ENCODE results near the gene RNPS1.
A peak's percentile ranks its signal among the peaks of the same experiment; 100 is the strongest.
"Not testable (repeated sequence)": the region's sequence is repeated elsewhere in the genome, so short reads cannot be mapped to it uniquely, and the experiment has no call there.

The RNPS1 gene

DNA sequence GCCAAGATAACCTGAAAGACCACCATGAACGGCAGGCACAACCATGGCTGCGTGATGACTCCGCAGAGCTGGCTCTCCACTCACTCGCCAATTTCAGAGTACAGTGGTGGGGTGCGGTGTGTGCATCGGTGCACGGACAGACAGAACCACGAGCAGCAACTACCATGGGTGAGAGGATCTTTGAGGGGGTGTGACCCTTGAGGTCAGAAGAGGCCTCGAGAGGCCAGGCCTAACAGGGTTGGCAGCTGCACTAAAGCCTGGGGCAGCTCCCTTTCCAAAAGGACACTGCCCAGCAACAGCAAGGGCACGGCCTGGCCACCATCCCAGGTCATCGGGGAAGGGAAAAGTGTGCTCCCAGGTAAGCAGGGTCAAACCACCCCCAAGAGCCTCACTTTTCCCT lies 14.6 kb downstream of the RNPS1 start:
- DNase-seq: no peak

DNA sequence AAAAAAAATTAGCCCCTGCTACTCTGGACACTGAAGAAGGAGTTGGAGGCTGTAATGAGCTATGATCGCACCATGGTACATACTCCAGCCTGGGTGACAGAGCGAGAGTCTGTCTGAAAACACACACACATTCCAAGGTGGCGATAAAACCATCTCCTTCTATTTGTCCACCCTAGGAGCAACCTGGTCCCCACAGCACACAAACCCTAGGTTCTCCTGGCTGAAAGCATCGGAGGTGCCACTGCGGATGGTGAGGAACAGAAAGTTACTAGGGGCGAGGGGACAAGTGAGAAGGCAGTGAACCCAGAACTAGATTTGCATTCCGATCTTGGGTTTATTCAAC lies 15.1 kb downstream of the RNPS1 start:
- DNase-seq: no peak

DNA sequence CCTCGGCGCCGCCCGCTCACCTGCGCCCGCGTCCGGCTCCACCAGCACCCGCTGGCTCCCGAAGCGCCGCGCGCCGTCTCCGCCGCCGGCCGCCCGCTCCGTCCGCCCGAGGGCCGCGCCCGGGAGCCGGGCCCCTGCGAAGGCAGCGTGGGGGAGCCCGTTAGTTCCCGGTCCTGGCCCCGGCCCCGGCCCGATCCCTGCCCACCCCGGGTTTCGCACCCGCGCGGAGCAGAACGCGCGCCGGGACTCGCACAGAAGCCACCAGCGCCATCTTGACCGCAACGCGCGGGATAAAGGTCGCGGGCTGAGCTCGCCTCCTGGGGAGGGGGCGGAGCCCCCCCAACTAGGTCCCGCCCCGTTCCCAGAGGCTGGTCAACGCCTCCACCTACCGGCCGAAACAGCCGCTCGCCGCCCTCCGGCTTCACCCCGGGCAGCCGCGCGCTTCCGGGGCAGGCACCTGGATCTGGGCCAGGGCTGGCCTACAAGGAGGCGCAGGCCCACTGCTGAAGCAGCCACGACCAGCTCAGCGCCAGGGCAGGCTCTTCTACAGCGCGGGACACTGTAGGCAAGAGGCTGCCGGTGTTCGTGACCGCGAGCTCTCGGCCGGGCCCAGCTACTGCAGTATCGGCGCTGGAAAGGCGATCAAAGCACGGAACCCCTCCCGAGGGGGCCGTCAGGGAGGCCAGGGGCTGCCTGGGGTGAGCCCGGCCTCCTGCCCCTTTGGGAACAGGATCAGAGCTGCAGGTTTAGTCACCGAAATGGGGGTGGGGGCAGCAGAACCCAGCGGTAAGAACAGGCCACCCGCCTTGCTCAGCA lies 16.4 kb downstream of the RNPS1 start, which contains the start of gene ECI1:
Gene ECI1, minus strand, starts transcription at position 292 of the 816 bp plus-strand sequence. Its CDS starts 21 bp downstream, at position 271.
- DNase-seq: peak; percentile 95

- DNase-seq: peak; percentile 14
Measured at GRCh38 chr16:2250652-2251295, 17.2 kb downstream of the RNPS1 start.

- DNase-seq: no peak
Measured at GRCh38 chr16:2246301-2246885, 21.5 kb downstream of the RNPS1 start.

- DNase-seq: no peak
Measured at GRCh38 chr16:2244926-2245795, 22.8 kb downstream of the RNPS1 start.

- DNase-seq: no peak
Measured at GRCh38 chr16:2244301-2244700, 23.6 kb downstream of the RNPS1 start.

- DNase-seq: no peak
Measured at GRCh38 chr16:2243781-2244180, 24.1 kb downstream of the RNPS1 start.

GRCh38 chr16:2243031-2243528 lies 24.8 kb downstream of the RNPS1 start:
- no peak for DNase-seq

DNA sequence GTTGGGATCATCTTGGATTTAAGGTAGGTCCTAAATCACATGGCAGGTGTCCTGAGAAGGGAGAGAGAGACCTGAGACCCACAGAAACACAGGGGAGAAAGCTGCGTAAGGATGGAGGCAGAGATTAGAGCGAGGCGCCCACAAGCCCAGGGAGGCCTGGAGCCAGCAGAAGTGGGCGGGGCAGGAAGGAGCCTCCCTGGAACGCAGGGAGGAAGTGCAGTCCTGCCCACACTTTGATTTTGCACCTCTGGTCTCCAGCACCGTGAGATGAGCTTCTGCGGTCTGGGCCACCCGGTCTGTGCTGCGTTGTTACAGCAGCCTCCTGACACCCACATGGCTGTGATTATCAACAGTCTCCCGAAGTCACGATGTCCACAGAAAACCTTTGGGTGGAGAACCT lies 25.3 kb downstream of the RNPS1 start:
- no peak for DNase-seq

- DNase-seq: not testable (repeated sequence)
Measured at GRCh38 chr16:2240331-2240730, 27.6 kb downstream of the RNPS1 start.

- DNase-seq: no peak
Measured at GRCh38 chr16:2238838-2239675, 28.9 kb downstream of the RNPS1 start.

DNA sequence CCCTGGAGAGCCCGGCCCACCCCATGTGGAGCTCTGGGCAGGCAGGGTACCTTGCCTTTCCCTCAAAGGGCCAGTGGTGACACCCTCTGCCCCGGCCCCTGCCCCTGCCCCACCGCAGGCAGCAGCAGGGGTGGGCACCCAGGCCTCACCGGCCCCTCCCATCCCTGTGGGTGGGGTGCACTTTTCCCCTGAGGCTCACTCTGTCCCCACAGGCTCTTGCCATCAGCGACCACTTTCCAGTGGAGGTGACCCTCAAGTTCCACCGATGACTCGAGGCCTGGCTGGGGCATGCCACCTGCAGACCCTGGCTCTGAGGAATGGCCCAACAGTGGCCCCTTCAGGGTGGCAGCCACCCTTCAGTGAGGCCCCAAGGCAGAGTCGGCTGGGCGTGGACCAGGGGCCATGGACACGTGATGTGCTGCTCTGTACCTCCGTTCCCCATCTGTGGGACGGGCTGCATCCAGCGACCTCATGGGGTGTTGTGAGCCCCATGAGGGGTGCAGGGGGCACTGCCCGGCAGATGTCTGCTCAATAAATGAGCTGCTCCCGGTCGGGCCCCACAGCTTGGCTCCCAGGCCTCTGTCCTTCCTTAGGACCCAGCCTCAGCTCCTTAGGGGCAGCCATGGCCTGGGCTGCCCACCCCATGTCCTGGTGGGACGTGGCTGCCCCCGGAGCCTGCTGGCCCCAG lies 29.6 kb downstream of the RNPS1 start:
- DNase-seq: no peak

GRCh38 chr16:2237493-2238149 lies 30.3 kb downstream of the RNPS1 start:
- DNase-seq: no peak

- no peak for DNase-seq
Measured at GRCh38 chr16:2237102-2237482, 30.8 kb downstream of the RNPS1 start.

DNA sequence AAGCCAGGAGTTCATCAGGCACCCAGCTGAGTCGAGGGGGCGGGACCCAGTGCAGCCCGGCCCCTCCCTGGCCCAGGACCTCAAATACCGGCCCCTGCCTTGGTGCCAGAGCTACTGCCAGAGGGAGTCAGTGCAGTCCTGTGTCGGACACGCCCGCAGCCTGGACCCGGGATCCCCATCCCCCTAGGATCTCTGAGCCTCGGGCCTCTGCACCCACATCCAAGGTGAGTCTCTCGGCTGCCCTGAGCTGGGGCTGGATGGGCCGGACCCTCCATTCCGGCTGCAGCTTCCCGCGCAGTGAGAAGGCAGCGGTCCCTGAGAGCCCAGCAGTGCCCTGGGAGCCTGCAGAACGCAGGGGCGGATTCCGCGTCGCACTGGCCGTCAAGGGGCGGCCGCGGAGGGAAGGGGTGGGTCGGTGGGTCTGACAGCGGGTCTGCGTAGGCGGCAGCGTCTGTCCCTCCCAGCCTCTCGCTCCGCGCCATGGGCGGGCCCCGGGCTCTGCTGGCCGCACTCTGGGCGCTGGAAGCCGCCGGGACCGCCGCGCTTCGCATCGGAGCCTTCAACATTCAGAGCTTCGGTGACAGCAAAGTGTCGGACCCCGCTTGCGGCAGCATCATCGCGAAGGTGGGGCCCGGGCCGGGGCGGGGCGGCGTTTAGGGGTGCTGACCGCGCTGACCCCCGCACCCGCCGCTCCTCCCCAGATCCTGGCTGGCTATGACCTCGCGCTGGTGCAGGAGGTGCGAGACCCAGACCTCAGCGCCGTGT lies 31.4 kb downstream of the RNPS1 start, which contains the start of gene DNASE1L2:
Gene DNASE1L2, plus strand, starts transcription at position 108 of the 765 bp plus-strand sequence. Its CDS starts 373 bp downstream, at position 481.
- DNase-seq: no peak

DNA sequence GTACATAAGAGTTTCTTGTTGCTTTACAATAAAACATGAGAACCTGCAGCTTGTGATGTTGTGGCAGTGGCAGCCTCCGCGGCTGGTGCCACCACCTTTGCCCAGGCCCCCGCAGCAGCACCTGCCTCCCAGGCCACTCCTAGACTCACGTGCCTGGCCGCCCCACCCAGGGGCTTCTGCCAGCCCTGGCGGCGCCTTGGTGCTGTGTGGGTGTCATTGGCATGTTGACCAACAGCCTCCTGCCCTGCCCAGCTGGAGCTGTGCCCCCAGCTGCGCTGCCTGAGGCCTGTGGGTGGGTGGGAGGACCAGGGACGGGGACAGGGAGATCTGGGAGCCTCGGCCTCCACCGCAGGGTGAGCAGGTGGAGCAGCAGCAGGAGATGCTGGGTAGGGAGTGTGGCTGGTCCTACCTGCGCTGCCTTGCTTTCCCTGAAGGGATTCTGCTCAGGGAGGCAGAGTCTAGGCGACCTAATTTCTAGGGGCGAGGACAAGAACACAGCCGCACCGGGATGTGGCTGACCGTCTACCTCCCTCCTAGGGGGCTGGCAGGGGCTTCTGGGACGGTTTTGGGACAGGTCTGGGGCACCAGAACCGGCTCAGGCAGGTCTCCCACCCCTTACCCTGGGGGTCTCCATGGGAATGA lies 32.1 kb downstream of the RNPS1 start:
- no peak for DNase-seq

- no peak for DNase-seq
Measured at GRCh38 chr16:2235234-2235651, 32.7 kb downstream of the RNPS1 start.

GRCh38 chr16:2234813-2235170 lies 33.1 kb downstream of the RNPS1 start:
- no peak for DNase-seq
